GM18526 (cell line): ENCODE results near the gene RELT.

Source experiments
- POLR2A ChIP-seq: IDR thresholded peaks from 3 replicates; pipeline ENCODE4 v1.6.1; 2011; ENCODE audit not compliant: insufficient read length; ENCODE audit errors: extremely low read depth

Gene RELT

GRCh38 chr11:73359930-73360742 lies 16.1 kb upstream of the RELT start:
- TF ChIP-seq POLR2A = no peak

- no peak for TF ChIP-seq POLR2A
Observed at GRCh38 chr11:73360743-73361369, 15.3 kb upstream of the RELT start.

GRCh38 chr11:73361953-73362776 lies 14.0 kb upstream of the RELT start:
- TF ChIP-seq POLR2A = no peak

GRCh38 chr11:73363147-73363546 lies 13.1 kb upstream of the RELT start:
- TF ChIP-seq POLR2A = no peak

- no peak for TF ChIP-seq POLR2A
Observed at GRCh38 chr11:73365352-73366264, 10.6 kb upstream of the RELT start.

GRCh38 chr11:73366265-73366610 lies 10.0 kb upstream of the RELT start:
- no peak for TF ChIP-seq POLR2A

- no peak for TF ChIP-seq POLR2A
Observed at GRCh38 chr11:73366953-73367352, 9.2 kb upstream of the RELT start.

- no peak for TF ChIP-seq POLR2A
Observed at GRCh38 chr11:73367482-73368024, 8.6 kb upstream of the RELT start.

- TF ChIP-seq POLR2A = no peak
Observed at GRCh38 chr11:73372375-73372993, 3.7 kb upstream of the RELT start.

- no peak for TF ChIP-seq POLR2A
Observed at GRCh38 chr11:73374151-73374550, 2.0 kb upstream of the RELT start.

GRCh38 chr11:73375830-73376159 lies 404 bp upstream of the RELT start:
- TF ChIP-seq POLR2A = no peak

GRCh38 chr11:73376803-73377629 lies 817 bp downstream of the RELT start:
- peak; percentile 57 for TF ChIP-seq POLR2A

GRCh38 chr11:73379189-73379880 lies 3.1 kb downstream of the RELT start:
- TF ChIP-seq POLR2A = no peak

- no peak for TF ChIP-seq POLR2A
Observed at GRCh38 chr11:73380331-73380730, 4.1 kb downstream of the RELT start.
